Central memory CD4-positive, alpha-beta T cell (primary cell): ENCODE data around the gene CASKIN2.

ENCODE experiments used
- DNase-seq: peaks from one replicate; pipeline ENCODE4 v3.0.0; 2022

The CASKIN2 gene

DNA sequence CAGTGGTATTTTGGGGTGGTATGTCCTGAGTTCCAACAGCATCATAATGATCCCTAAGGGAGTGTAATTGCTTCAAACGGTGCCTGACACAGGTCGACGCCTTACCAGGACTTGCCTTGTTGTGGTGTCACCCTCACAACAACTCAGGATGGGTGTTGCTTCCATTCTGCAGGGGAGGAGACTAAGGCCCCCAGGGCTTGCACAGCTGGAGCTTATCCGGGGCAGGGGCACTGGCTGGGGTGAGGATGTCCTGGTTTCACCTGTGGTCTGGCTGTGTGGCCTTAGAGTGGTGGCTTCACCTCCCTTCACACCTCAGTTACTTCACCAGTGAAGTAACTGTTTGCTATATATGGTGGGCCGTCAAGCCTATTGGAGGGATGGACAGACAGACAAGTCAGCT is 33.5 kb upstream of the CASKIN2 start:
- no peak for DNase-seq

- DNase-seq: no peak
These were observed 31.8 kb upstream of the CASKIN2 start for GRCh38 chr17:75547091-75547490.

DNA sequence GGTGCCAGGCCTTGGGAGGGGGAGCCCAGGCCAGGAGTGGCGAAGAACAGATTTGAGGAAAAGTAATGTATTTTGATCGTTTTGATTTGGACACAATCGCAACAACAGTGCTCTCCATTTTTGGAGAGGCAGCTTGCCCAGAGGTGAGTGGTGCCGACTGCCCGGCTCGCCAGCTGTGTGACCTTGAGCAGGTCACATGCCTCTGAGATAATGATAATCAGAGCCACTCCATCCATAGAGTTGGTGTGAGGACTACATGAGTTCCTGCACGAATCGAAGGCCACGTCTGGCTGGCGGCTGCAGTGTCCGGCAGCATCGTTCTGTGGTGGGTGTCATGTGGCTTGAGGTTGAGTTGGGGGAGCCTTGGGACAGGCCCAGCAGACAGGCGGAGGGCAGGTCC is 30.8 kb upstream of the CASKIN2 start:
- no peak for DNase-seq

GRCh38 chr17:75544250-75544649 is 28.9 kb upstream of the CASKIN2 start:
- DNase-seq: no peak

DNA sequence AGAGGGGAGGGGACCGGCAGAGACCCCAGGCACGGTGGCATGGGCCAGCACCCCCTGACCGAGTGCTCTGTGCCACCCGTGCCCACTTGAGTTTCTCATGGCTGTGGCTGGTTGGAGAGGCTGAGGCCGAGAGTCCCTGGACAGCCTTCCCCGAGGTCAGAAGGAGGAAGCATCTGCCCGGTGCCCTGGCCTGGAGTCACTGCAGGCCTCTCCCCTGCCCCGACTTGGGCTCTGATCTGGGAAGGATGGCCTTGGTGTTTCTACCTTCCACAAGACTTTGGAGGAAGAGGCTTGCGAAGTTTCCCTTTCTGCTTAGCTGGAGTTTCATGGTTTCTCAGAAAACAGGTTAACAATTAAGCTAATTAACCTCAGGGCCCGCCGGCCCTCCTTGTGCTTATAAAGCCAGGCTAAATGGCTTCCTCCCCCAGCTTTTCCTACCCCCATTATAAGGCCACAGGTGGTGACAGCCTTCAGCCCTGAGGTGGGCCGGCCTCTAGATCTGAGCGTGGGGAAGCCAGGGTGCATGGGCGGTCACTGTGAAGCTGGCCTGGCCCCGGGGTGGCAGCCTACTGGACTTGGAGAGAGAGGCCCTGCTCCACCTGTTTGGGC is 27.5 kb upstream of the CASKIN2 start:
- no peak for DNase-seq

- DNase-seq: no peak
These were observed 26.9 kb upstream of the CASKIN2 start for GRCh38 chr17:75542229-75542628.

- no peak for DNase-seq
These were observed 25.7 kb upstream of the CASKIN2 start for GRCh38 chr17:75540923-75541503.

DNA sequence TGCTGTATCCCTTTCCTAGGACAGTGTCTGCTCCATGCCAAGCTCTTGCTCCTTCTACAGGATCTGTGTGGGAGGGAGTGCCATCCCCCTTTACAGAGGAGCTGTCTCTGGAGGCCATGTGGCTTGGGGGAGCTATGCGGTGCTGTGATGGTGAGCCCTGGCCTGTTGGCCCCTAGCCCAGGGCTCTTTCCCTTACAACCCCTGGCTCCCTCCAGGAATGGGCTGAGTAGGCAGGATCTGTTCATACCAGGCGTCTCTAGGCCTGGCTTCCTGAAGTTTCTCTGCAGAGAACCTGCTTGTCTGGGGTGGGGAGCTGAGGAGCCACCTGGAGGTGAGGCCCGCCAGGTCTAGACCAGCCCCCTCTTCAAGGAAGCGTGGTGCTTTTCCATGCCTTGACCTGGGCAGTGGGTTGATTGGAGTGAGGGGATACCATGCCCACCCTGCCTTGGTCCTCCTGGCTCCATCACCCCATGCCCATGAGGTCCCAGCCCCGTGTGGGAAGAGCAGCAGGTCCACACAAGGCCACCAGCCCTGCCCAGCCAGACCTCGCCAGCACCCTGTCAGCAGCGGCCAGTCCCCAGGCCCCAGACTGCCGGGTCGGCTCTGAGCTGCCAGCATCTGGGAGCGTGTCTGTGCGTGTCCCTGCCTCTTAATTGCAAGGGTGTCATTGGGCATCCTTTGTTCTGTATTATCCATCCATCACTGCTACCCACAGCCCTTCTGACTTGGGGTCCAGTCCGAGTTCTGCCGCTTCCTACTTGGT is 24.8 kb upstream of the CASKIN2 start:
- no peak for DNase-seq

GRCh38 chr17:75536366-75536765 is 21.0 kb upstream of the CASKIN2 start:
- no peak for DNase-seq

GRCh38 chr17:75535871-75536270 is 20.5 kb upstream of the CASKIN2 start:
- no peak for DNase-seq

GRCh38 chr17:75535119-75535537 is 19.8 kb upstream of the CASKIN2 start:
- DNase-seq: peak; percentile 50

DNA sequence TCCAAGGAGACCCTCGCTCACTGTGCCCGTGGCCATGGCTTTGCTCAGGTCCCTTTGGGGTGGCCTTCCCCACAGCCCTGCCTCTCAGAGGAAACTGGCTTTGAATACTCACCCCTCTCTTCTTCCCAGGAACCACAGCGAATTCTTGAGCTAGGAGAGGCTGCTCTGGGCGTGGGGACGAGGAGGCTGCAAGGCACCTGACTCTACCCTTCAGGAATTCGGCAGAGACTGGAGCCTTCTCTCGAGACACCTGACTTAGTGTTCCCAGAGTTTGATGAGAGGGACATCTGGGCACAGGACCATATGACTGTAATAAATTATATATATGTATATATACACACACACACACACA is 16.4 kb upstream of the CASKIN2 start:
- DNase-seq: no peak

- DNase-seq: no peak
These were observed 15.7 kb upstream of the CASKIN2 start for GRCh38 chr17:75530837-75531720.

DNA sequence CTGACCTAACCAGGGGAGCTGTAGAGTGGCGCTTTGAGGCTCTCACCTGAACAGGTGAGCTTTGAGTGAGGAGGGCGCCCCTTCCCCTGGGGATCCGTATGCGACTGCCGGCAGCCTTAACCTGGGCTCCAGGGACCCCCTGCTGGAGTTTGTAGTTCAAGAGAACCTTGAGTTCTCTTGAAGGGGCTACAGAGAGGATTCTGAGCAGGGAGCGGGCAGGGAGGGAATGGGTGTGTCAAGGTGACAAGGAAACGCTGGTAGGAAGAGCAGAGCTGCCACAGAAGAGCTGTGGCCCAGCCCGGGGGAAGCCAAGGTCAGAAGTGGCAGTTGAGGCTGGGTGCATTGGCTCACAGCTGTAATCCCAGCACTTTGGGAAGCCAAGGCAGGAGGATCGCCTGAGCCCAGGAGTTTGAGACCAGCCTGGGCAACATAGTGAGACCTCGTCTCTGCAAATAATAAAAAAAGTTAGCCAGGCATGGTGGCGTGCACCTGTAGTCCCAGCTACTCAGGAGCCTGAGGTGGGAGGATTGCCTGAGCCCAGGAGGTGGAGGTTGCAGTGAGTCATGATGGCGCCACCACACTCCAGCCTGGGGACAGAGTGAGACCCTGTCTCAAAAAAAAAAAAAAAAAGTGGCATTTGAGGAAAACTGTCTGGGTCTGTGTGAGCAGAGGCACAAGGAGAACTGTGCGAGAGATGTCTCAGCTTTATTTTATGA is 11.4 kb upstream of the CASKIN2 start:
- DNase-seq: no peak

- no peak for DNase-seq
These were observed 10.6 kb upstream of the CASKIN2 start for GRCh38 chr17:75525806-75526554.

- peak; percentile 89 for DNase-seq
These were observed 9.9 kb upstream of the CASKIN2 start, which contains the start of gene LLGL2 for GRCh38 chr17:75524970-75525805. Gene LLGL2, plus strand, starts transcription at chr17:75525697. Its CDS starts 17,730 bp downstream, at chr17:75543427.

- DNase-seq: no peak
These were observed 9.1 kb upstream of the CASKIN2 start for GRCh38 chr17:75524269-75524969.

GRCh38 chr17:75523647-75524046 is 8.3 kb upstream of the CASKIN2 start:
- no peak for DNase-seq

GRCh38 chr17:75521951-75522727 is 6.8 kb upstream of the CASKIN2 start:
- DNase-seq: no peak
